Neural cell (in vitro differentiated cells): Measurements from ENCODE around the gene FGD5.

Source experiments
- POLR2AphosphoS5 ChIP-seq: IDR thresholded peaks from 2 replicates; pipeline ENCODE4 v1.6.1; 2012
- SMC3 ChIP-seq: fragments of 450-650 bp; conservative IDR thresholded peaks from 2 replicates; pipeline ENCODE4 v1.6.1; 2014; ENCODE audit warnings: antibody characterized with exemption, mild to moderate bottlenecking, moderate library complexity; ENCODE audit not compliant: poor library complexity
- TF ChIP-seq, protein P1 (sequence below): fragments of 450-650 bp; IDR thresholded peaks from 2 replicates; pipeline ENCODE4 v1.5.1; 2014; ENCODE audit warnings: antibody characterized with exemption, mild to moderate bottlenecking, moderate library complexity; ENCODE audit not compliant: poor library complexity, severe bottlenecking

DNA sequence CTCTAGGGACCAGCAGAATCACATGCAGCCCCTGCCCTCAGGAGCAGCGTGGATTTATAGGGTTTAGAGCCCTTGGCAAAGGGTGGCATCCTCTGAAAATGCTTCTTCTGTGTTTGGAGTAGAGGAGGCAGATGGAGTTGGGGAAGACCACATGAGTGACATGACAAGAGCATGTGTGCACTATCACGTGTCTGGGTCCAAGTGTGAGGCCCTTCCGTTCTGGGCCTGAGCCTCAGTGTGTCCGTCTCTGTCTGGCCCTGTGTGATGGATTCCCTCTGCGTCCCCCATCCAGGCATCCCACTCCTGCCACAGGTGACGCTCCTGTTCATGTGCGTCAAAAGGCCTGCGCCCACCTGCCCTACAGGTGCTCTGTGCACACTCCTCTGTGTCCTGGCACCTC is 30.1 kb downstream of the FGD5 start:
- no peak for TF ChIP-seq SMC3
- TF ChIP-seq, protein P1, sequence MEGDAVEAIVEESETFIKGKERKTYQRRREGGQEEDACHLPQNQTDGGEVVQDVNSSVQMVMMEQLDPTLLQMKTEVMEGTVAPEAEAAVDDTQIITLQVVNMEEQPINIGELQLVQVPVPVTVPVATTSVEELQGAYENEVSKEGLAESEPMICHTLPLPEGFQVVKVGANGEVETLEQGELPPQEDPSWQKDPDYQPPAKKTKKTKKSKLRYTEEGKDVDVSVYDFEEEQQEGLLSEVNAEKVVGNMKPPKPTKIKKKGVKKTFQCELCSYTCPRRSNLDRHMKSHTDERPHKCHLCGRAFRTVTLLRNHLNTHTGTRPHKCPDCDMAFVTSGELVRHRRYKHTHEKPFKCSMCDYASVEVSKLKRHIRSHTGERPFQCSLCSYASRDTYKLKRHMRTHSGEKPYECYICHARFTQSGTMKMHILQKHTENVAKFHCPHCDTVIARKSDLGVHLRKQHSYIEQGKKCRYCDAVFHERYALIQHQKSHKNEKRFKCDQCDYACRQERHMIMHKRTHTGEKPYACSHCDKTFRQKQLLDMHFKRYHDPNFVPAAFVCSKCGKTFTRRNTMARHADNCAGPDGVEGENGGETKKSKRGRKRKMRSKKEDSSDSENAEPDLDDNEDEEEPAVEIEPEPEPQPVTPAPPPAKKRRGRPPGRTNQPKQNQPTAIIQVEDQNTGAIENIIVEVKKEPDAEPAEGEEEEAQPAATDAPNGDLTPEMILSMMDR: no peak
- no peak for TF ChIP-seq POLR2AphosphoS5
